Parietal lobe (tissue), 2 donors: ENCODE data around the gene MATR3. TPM values are rescaled to one million over a fixed set of nuclear protein-coding genes. Genes with fewer than 3 reads are reported as not detected.
A peak's percentile ranks its signal among the peaks of the same experiment; 100 is the strongest.

Source experiments
- small RNA-seq: library from RNA; depleted of rRNA; stranded (forward); fragments of <200 nt; gene quantifications from one replicate; pipeline ENCODE3, GENCODE V24; 2014; ENCODE audit warnings: low replicate concordance
- total RNA-seq: library from RNA; depleted of rRNA; stranded (reverse); fragments of >200 nt; gene quantifications from one replicate; pipeline ENCODE4 v1.2.3, GENCODE V29; 2014

The MATR3 gene, protein sequence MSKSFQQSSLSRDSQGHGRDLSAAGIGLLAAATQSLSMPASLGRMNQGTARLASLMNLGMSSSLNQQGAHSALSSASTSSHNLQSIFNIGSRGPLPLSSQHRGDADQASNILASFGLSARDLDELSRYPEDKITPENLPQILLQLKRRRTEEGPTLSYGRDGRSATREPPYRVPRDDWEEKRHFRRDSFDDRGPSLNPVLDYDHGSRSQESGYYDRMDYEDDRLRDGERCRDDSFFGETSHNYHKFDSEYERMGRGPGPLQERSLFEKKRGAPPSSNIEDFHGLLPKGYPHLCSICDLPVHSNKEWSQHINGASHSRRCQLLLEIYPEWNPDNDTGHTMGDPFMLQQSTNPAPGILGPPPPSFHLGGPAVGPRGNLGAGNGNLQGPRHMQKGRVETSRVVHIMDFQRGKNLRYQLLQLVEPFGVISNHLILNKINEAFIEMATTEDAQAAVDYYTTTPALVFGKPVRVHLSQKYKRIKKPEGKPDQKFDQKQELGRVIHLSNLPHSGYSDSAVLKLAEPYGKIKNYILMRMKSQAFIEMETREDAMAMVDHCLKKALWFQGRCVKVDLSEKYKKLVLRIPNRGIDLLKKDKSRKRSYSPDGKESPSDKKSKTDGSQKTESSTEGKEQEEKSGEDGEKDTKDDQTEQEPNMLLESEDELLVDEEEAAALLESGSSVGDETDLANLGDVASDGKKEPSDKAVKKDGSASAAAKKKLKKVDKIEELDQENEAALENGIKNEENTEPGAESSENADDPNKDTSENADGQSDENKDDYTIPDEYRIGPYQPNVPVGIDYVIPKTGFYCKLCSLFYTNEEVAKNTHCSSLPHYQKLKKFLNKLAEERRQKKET
- total RNA-seq, result 743 TPM

DNA sequence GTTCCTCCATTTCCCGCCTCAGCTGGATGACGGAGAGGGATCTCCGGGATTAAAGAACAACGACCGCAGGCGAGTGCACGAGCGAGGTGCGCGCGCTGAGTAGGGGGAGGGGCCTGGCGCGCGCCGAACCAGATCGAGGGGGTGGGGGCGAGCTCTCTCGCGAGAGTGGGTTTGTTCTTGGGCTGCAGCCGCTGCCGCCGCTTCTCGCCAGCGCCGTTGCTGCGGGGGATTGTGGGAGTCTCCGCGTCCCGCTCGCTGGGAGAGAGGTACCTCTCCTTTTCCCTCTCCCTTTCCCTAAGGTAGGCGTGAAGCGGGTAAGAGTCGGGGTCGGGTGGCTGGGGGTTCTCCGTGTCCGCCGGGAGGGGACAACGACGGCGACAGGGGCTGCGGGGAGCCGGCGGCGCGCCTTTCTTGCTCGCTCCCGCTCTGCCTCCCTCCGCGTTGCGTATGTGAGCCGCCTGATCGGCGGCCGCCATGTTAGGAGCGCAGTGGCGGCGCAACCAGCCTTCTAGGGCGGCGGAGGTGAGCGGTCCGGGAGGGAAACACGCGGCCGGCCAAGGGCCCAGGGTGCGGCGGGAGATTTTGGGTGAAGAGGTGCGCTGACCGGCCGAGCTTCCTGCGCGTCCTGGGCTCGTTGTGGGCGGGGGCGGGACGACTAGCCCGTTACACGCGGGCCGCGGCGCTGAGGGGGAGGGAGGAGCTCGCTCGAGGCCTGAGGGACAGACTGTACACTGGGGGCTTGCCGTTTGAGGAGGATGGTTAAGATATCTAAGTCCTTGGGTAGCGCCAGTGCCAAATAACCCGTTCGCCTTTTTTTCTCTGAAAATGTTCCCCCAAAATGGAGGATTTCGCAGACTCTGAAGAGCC lies at the start of gene MATR3:
Gene MATR3, plus strand, starts transcription at position 234 of the 867 bp plus-strand sequence. CDS start 13,676 bp downstream, outside the sequence.

DNA sequence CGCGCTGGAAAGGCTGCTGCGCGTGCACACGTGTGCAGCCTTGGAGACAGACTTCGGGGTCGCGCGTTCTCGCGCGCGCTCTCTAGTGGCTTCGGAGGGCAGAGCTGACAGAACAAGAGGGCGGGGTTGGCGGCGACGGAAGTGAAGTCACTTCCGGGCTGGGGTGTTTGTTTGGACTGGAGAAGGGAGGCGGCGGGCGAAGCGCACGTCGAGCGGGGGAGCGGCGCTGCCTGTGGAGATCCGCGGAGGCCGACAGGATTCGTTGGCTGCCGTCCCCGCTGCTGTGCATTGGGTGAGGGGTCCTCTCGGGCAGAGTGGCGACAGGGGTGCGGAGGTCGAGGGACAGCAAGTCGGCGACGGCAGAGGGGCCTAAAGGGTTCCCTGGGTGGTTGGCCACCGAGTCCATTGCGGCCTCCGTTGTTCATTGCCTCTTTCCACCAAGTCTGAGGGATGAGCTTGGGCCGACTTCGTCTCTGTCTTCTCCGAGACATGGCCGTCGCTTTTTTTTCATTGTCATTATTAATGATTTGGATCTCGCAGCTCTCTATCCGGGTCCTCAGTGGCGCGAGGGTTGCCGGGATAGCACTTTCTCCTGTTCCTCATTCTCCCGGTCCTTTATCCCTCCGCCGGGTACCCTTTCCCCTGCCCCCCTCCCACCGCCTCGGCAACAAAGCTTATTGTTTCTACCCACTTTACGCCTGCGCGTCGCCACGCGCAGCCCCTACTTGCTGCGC lies 48.3 kb downstream of the MATR3 start, which contains the start of gene PAIP2:
Gene PAIP2, plus strand, starts transcription at position 166 of the 734 bp plus-strand sequence. CDS start 21,931 bp downstream, outside the sequence.

Small RNAs within 50 kb of the gene (small RNA-seq; reads per million reads assigned to genes)
- gene RNA5SP195 (not detected), gene SNORA74A (1.7 reads per million, percentile 79 among the genes with 10 or more reads in this experiment), gene SNORA74D (2.2 reads per million, percentile 81 among the genes with 10 or more reads in this experiment)

Other genes with a start within 250 kb of the MATR3 start
- gene SIL1, start 95.4 kb upstream of the MATR3 start, total RNA-seq, result 22.8 TPM
- 98.0 TPM for gene PAIP2, start 48.1 kb downstream of the MATR3 start, total RNA-seq
- not detected for gene SLC23A1, start 89.6 kb downstream of the MATR3 start, total RNA-seq
- gene MZB1, start 96.2 kb downstream of the MATR3 start, total RNA-seq, result not detected
- gene PROB1, start 101.4 kb downstream of the MATR3 start, total RNA-seq, result 0.94 TPM
- 6.6 TPM for gene SPATA24, start 110.3 kb downstream of the MATR3 start, total RNA-seq
- gene DNAJC18, start 145.8 kb downstream of the MATR3 start, total RNA-seq, result 44.1 TPM
- 4.7 TPM for gene ECSCR, start 169.0 kb downstream of the MATR3 start, total RNA-seq
- gene SMIM33, start 177.3 kb downstream of the MATR3 start, total RNA-seq, result not detected
- 2.8 TPM for gene STING1, start 189.0 kb downstream of the MATR3 start, total RNA-seq